HCT116 (cell line): Measurements from ENCODE around the gene CAPG. TPM values are rescaled to one million over a fixed set of nuclear protein-coding genes. Genes with fewer than 3 reads are reported as not detected.

Experiments used
- ATAC-seq: fragments of 200-7000 bp; cut with Tn5 transposase; 2 replicates; pipeline ENCODE4 v1.9.1; 2020; ENCODE audit warnings: mild to moderate bottlenecking, moderate library complexity
- BruUV-seq: library from RNA; stranded (reverse); fragments of 400-500 nt; replicated peaks from 2 replicates; lab custom pipeline; 2021; lab: Mats Ljungman, UMichigan
- CTCF ChIA-PET: fragments of 300-600 bp; sonication (Branson Sonifier 250); formaldehyde crosslinking; loops from one replicate; lab custom pipeline; 2021; ENCODE audit warnings: antibody characterized with exemption; lab: Charles Lee
- POLR2A ChIA-PET: fragments of 300-600, 350-600 bp; sonication (Branson Sonifier 250); formaldehyde crosslinking; loops from one replicate; lab custom pipeline; 2021; ENCODE audit warnings: antibody characterized with exemption; lab: Charles Lee
- RAD21 ChIA-PET, 2 experiments: fragments of 300-600 bp; sonication (Branson Sonifier 250); formaldehyde crosslinking; loops; one replicate each; lab custom pipeline; 2023; ENCODE audit warnings: low total read pairs in 2 of 2; ENCODE audit not compliant: uncharacterized antibody in 2 of 2, unreplicated experiment in 2 of 2, low non-redundant PET in 1 of 2; lab: Charles Lee
- DNase-seq: peaks from one replicate; pipeline ENCODE4 v3.0.0-alpha.2; 2010; ENCODE audit warnings: low read depth, low spot score
- H2AFZ ChIP-seq: fragments of 200-600 bp; shearing (Covaris generic), sonication (generic); 2 replicates; pipeline ENCODE4 v1.6.1; 2017; ENCODE audit warnings: low read depth, mixed run types, mixed read lengths, antibody characterized with exemption, low read length; ENCODE audit not compliant: poor library complexity, severe bottlenecking
- H3K27ac ChIP-seq: 2 replicates; pipeline ENCODE4 v1.5.1; 2012; ENCODE audit warnings: low read depth, low read length
- H3K27me3 ChIP-seq: fragments of 200-600 bp; sonication (generic); 2 replicates; pipeline ENCODE4 v1.6.1; 2016; ENCODE audit warnings: mixed run types, low read length, mixed read lengths; ENCODE audit not compliant: insufficient read depth
- H3K36me3 ChIP-seq, 2 experiments: fragments of 200-500 bp in 1 of 2; fragments of 200-600 bp in 1 of 2; sonication (Bioruptor generic) in 1 of 2; sonication (generic) in 1 of 2; 2 replicates each; pipeline versions ENCODE4 v1.5.1 to v1.6.1; 2014 to 2016; ENCODE audit warnings: low read length in 2 of 2, inconsistent platforms in 1 of 2, mixed read lengths in 1 of 2, mixed run types in 1 of 2; ENCODE audit not compliant: insufficient read depth in 2 of 2, control insufficient read depth in 1 of 2
- H3K4me1 ChIP-seq, 2 experiments: fragments of 200-600 bp in 1 of 2; sonication (generic) in 1 of 2; 2 replicates each; pipeline versions ENCODE4 v1.5.1 to v1.6.1; 2012 to 2017; ENCODE audit warnings: low read length in 2 of 2, inconsistent platforms in 1 of 2, mild to moderate bottlenecking in 1 of 2, mixed read lengths in 1 of 2, mixed run types in 1 of 2, moderate library complexity in 1 of 2; ENCODE audit not compliant: insufficient read depth in 2 of 2, control insufficient read depth in 1 of 2
- H3K4me2 ChIP-seq: fragments of 200-600 bp; sonication (generic); 2 replicates; pipeline ENCODE4 v1.6.1; 2017; ENCODE audit warnings: mixed run types, low read length, mixed read lengths
- H3K4me3 ChIP-seq, 2 experiments: fragments of 200-600 bp in 1 of 2; sonication (generic) in 1 of 2; replicated peaks in 1 of 2; 2 replicates each; pipeline ENCODE4 v1.5.1; 2011 to 2016; ENCODE audit warnings: low read length in 2 of 2, control low read depth in 1 of 2, low read depth in 1 of 2, mild to moderate bottlenecking in 1 of 2, mixed read lengths in 1 of 2, mixed run types in 1 of 2
- H3K79me2 ChIP-seq: fragments of 200-600 bp; sonication (generic); 2 replicates; pipeline ENCODE4 v1.6.1; 2017; ENCODE audit warnings: mild to moderate bottlenecking, mixed run types, low read length, moderate library complexity, mixed read lengths; ENCODE audit not compliant: insufficient read depth
- H3K9ac ChIP-seq: fragments of 200-600 bp; sonication (generic); 2 replicates; pipeline ENCODE4 v1.6.1; 2016; ENCODE audit warnings: low read length, mixed read lengths
- H3K9me2 ChIP-seq: fragments of 200-600 bp; sonication (generic), shearing (Covaris generic); 2 replicates; pipeline ENCODE4 v1.6.1; 2017; ENCODE audit warnings: mixed run types, mild to moderate bottlenecking, moderate library complexity; ENCODE audit not compliant: insufficient read depth
- H3K9me3 ChIP-seq, 2 experiments: fragments of 200-500 bp in 1 of 2; fragments of 200-600 bp in 1 of 2; sonication (Bioruptor generic) in 1 of 2; sonication (generic) in 1 of 2; 2 replicates each; pipeline ENCODE4 v1.6.1; 2014 to 2017; ENCODE audit warnings: low read length in 2 of 2, mixed read lengths in 2 of 2, inconsistent platforms in 1 of 2, low read depth in 1 of 2, mild to moderate bottlenecking in 1 of 2, mixed run types in 1 of 2, moderate library complexity in 1 of 2; ENCODE audit not compliant: control insufficient read depth in 1 of 2, insufficient read depth in 1 of 2
- H4K20me1 ChIP-seq: fragments of 200-600 bp; sonication (generic), shearing (Covaris generic); 2 replicates; pipeline ENCODE4 v1.6.1; 2017; ENCODE audit warnings: mixed run types, mild to moderate bottlenecking, moderate library complexity; ENCODE audit not compliant: insufficient read depth
- FOSL1 ChIP-seq: IDR thresholded peaks from 2 replicates; pipeline ENCODE4 v1.6.1; 2012; ENCODE audit warnings: low read depth
- POLR2A ChIP-seq: IDR thresholded peaks from 2 replicates; pipeline ENCODE4 v1.7.0; 2011; ENCODE audit warnings: borderline replicate concordance; ENCODE audit not compliant: insufficient read depth, insufficient read length; ENCODE audit errors: extremely low read depth
- RAD21 ChIP-seq: IDR thresholded peaks from 2 replicates; pipeline ENCODE4 v1.6.1; 2012; ENCODE audit warnings: low read depth, mild to moderate bottlenecking
- REST ChIP-seq: IDR thresholded peaks from 2 replicates; pipeline ENCODE4 v1.6.1; 2012; ENCODE audit warnings: low read depth
- TCF7L2 ChIP-seq: IDR thresholded peaks from 2 replicates; pipeline ENCODE4 v1.7.0; 2011; ENCODE audit warnings: borderline replicate concordance, inconsistent platforms; ENCODE audit not compliant: insufficient read depth, insufficient read length; ENCODE audit errors: extremely low read depth
- YY1 ChIP-seq: IDR thresholded peaks from 2 replicates; pipeline ENCODE4 v1.6.1; 2011; ENCODE audit warnings: low read length, low read depth, moderate library complexity, mild to moderate bottlenecking; ENCODE audit not compliant: insufficient replicate concordance; ENCODE audit errors: extremely low read depth
- ZFX ChIP-seq: fragments of 450-650 bp; IDR thresholded peaks from 2 replicates; pipeline ENCODE4 v1.6.1; 2017
- intact Hi-C: fragments of 100-400 bp; cut with micrococcal nuclease; formaldehyde crosslinking; loops from 2 replicates; pipeline ENCODE4 v1.10.0; 2022
- total RNA-seq: library from RNA; stranded (reverse); gene quantifications from one replicate; pipeline ENCODE4 v1.2.1, GENCODE V29; 2021; ENCODE audit not compliant: unreplicated experiment

The CAPG gene
- total RNA-seq, 1 experiment from 2014 or later = 223 TPM

- Histone ChIP-seq H3K9ac (no peak overlapping the region), H3K79me2 (no peaks in the 10 kb centered on the region), H3K27ac (peak overlapping the region; percentile 46; the same call in 1 of the 2 replicates), H3K4me1 (peaks cover 22 to 26% of the 10 kb centered on the region in 2 experiments), H3K4me3 (no peak overlapping the region), H3K36me3 (no peaks in the 10 kb centered on the region), H3K27me3 (no peaks in the 10 kb centered on the region), H4K20me1 (no peaks in the 10 kb centered on the region), H3K9me2 (no peaks in the 10 kb centered on the region), H2AFZ (no peak overlapping the region), H3K4me2 (0 out of 2 replicates have a peak overlapping the region, but pooled peaks have one; percentile 3), H3K9me3 (no peaks in the 10 kb centered on the region)
- ChIA-PET POLR2A (interaction anchor here (0.8 to 6.7 kb wide), 4 partner anchors 13 to 102 kb away, joined by 3 to 45 read pairs (median 18); partner anchors contain the start of gene MAT2A), CTCF (interaction anchor here (1.2 kb wide), 1 partner anchor 107 kb away, joined by 3 read pairs; no protein-coding TSS in a partner anchor), RAD21 (no interaction called here)
- TF ChIP-seq POLR2A = no peak
- no peak for TF ChIP-seq TCF7L2
- TF ChIP-seq ZFX = no peak
- no peak for TF ChIP-seq YY1
- no peak for TF ChIP-seq RAD21
- TF ChIP-seq REST = no peak
- no peak for TF ChIP-seq FOSL1
- intact Hi-C loops = no loop called here
- ATAC-seq (no peak), DNase-seq (no peak)
- no TSS peak for BruUV-seq
Measured at GRCh38 chr2:85444629-85445172, 34.5 kb upstream of the CAPG start.
